K562 (cell line): Measurements from ENCODE around the gene TXNRD2. TPM values are rescaled to one million over a fixed set of nuclear protein-coding genes. Genes with fewer than 3 reads are reported as not detected.
A peak's percentile ranks its signal among the peaks of the same experiment; 100 is the strongest.

Source experiments
- ATF2 ChIP-seq: sonication (generic); formaldehyde crosslinking; IDR thresholded peaks from 2 replicates; pipeline ENCODE4 v1.8.1; 2022; ENCODE audit warnings: missing genetic modification reagents
- BCL6 ChIP-seq: fragments of 250-450 bp; sonication (Bioruptor Pico); IDR thresholded peaks from 2 replicates; pipeline ENCODE4 v1.4.0; 2020
- BRF1 ChIP-seq: IDR thresholded peaks from 3 replicates; pipeline ENCODE4 v1.6.1; 2011; ENCODE audit warnings: borderline replicate concordance, mild to moderate bottlenecking; ENCODE audit not compliant: insufficient read length; ENCODE audit errors: extremely low read depth
- HBP1 ChIP-seq: fragments of 450-650 bp; formaldehyde crosslinking; IDR thresholded peaks from 2 replicates; pipeline ENCODE4 v1.4.0; 2022; ENCODE audit warnings: missing genetic modification characterization
- HNRNPL ChIP-seq: fragments of 200-400 bp; formaldehyde crosslinking; IDR thresholded peaks from 2 replicates; pipeline ENCODE4 v1.6.1; 2017; ENCODE audit warnings: low read depth, mild to moderate bottlenecking, low read length
- IRF1 ChIP-seq: sonication (generic); formaldehyde crosslinking; IDR thresholded peaks from 2 replicates; pipeline ENCODE4 v1.8.0; 2022; ENCODE audit warnings: missing genetic modification reagents, mild to moderate bottlenecking, borderline replicate concordance
- KDM1A ChIP-seq, 2 experiments: fragments of 450-650 bp; IDR thresholded peaks; 2 replicates each; pipeline ENCODE4 v1.6.1; 2016; ENCODE audit warnings: mild to moderate bottlenecking in 2 of 2
- KDM2B ChIP-seq: fragments of 250-450 bp; sonication (Bioruptor Pico); IDR thresholded peaks from 2 replicates; pipeline ENCODE4 v1.8.0; 2021; ENCODE audit warnings: mild to moderate bottlenecking, moderate library complexity
- MED1 ChIP-seq: sonication (generic); formaldehyde crosslinking; IDR thresholded peaks from 2 replicates; pipeline ENCODE4 v1.8.1; 2023; ENCODE audit warnings: missing genetic modification reagents, borderline replicate concordance
- PHF20 ChIP-seq: fragments of 450-650 bp; IDR thresholded peaks from 2 replicates; pipeline ENCODE4 v1.6.1; 2018; ENCODE audit not compliant: partially characterized antibody
- PHF21A ChIP-seq: fragments of 450-650 bp; IDR thresholded peaks from 2 replicates; pipeline ENCODE4 v1.6.1; 2017; ENCODE audit warnings: low read depth, borderline replicate concordance
- PHTF2 ChIP-seq: fragments of 250-450 bp; sonication (Bioruptor Pico); IDR thresholded peaks from 2 replicates; pipeline ENCODE4 v1.5.0; 2021; ENCODE audit warnings: mild to moderate bottlenecking
- RFX5 ChIP-seq: IDR thresholded peaks from 2 replicates; pipeline ENCODE4 v1.6.1; 2011; ENCODE audit warnings: low read depth, mild to moderate bottlenecking, improper control_type of control experiment, low read length
- SETDB1 ChIP-seq: IDR thresholded peaks from one replicate; pipeline ENCODE4 v1.6.1; 2012; ENCODE audit warnings: low read length, control low read depth, inconsistent platforms
- SRSF1 ChIP-seq: fragments of 200-400 bp; formaldehyde crosslinking; IDR thresholded peaks from 2 replicates; pipeline ENCODE4 v1.6.1; 2017; ENCODE audit warnings: mild to moderate bottlenecking, low read depth, low read length, moderate library complexity
- TCF7 ChIP-seq: sonication (generic); IDR thresholded peaks from 2 replicates; pipeline ENCODE4 v1.6.1; 2016; ENCODE audit warnings: antibody characterized with exemption, borderline replicate concordance
- TFE3 ChIP-seq: fragments of 450-650 bp; formaldehyde crosslinking; IDR thresholded peaks from 2 replicates; pipeline ENCODE4 v1.4.0; 2020; ENCODE audit warnings: mild to moderate bottlenecking, mixed read lengths
- ZMIZ1 ChIP-seq, 2 experiments: fragments of 150-350 bp in 1 of 2; IDR thresholded peaks; 2 replicates each; pipeline ENCODE4 v1.6.1; 2012 to 2016; ENCODE audit warnings: low read depth in 2 of 2, low read length in 2 of 2, mild to moderate bottlenecking in 1 of 2, moderate library complexity in 1 of 2
- ZNF140 ChIP-seq: fragments of 250-450 bp; sonication (Bioruptor Pico); IDR thresholded peaks from 2 replicates; pipeline ENCODE4 v1.8.0; 2021; ENCODE audit warnings: moderate library complexity, mild to moderate bottlenecking, inconsistent platforms
- polyA plus RNA-seq, 8 experiments: library from polyadenylated mRNA; depleted of rRNA in 4 of 8; stranded (reverse) in 5 of 8; unstranded in 3 of 8; fragments of >200 nt; fragmentation: Nextera tagmentation in 2 of 8; fragmentation: Illumina TruSeq in 1 of 8; extraction: Ambion mirVana in 2 of 8; extraction: Trizol in 1 of 8; gene quantifications; 2 replicates each; pipeline versions ENCODE4 v1.2.1 to v1.2.3, GENCODE V29; 2011 to 2014; ENCODE audit warnings: inconsistent platforms in 1 of 8, missing spikeins in 1 of 8
- total RNA-seq, 7 experiments: library from RNA; depleted of rRNA in 6 of 7; stranded (reverse); fragments of >200 nt in 6 of 7; fragmentation: Illumina TruSeq in 2 of 7; extraction: Trizol in 2 of 7; gene quantifications; 2 replicates each; pipeline versions ENCODE4 v1.2.1 to v1.2.3, GENCODE V29; 2011 to 2021; ENCODE audit warnings: low replicate concordance in 1 of 7

TXNRD2 gene
- total and polyA plus RNA-seq, 9 of the 15 experiments (the other 6 are each of a cell fraction or from before 2014, with no cell fraction given), result 3.3 to 80.2 (median 49.4) TPM

- TF ChIP-seq ZMIZ1 (IDR thresholded peaks at IDR 0.05; ENCODE audit: low read depth in 2 of 2, low read length in 2 of 2) (peak; percentile 54 to 74; a peak in 2 of 4 replicates), HNRNPL (peak; percentile 70; the same call in 1 of the 2 replicates), ZNF140 (CRISPR knock-in tag) (no peak), PHF21A (peak; percentile 8; the same call in 1 of the 2 replicates), BRF1 (no peak), IRF1 (CRISPR knock-in tag) (no peak), HBP1 (peak; percentile 99), PHTF2 (CRISPR knock-in tag) (no peak), PHF20 (peak; percentile 87), MED1 (CRISPR knock-in tag) (no peak), TFE3 (CRISPR knock-in tag) (no peak; the same call in 1 of the 2 replicates), TCF7 (no peak), KDM2B (no peak), SETDB1 (peak; percentile 18), RFX5 (peak; percentile 64; the same call in 1 of the 2 replicates), SRSF1 (peak; percentile 77; the same call in 1 of the 2 replicates), BCL6 (CRISPR knock-in tag) (no peak), ATF2 (CRISPR knock-in tag) (no peak), KDM1A (IDR thresholded peaks at IDR 0.05) (no peak)
These were observed 32.1 kb downstream of the TXNRD2 start (continued) for GRCh38 chr22:19909350-19910179.
